Lower lobe of right lung (tissue), 2 donors: Measurements from ENCODE around the gene MYOCD. TPM values are rescaled to one million over a fixed set of nuclear protein-coding genes. Genes with fewer than 3 reads are reported as not detected.

Experiments used
- ATAC-seq, 2 donors: fragments of 200-7000 bp; cut with Tn5 transposase; one replicate each; pipeline ENCODE4 v1.9.1; 2020 to 2022; ENCODE audit warnings: mild to moderate bottlenecking in 2 of 2, moderate library complexity in 2 of 2
- DNase-seq: peaks from one replicate; pipeline ENCODE4 v3.0.0-alpha.2; 2020
- H3K27ac ChIP-seq: fragments of 200-600 bp; one replicate; pipeline ENCODE4 v1.8.0; 2022
- H3K27me3 ChIP-seq: fragments of 200-600 bp; one replicate; pipeline ENCODE4 v1.8.0; 2022; ENCODE audit warnings: low read depth
- H3K36me3 ChIP-seq: fragments of 200-600 bp; one replicate; pipeline ENCODE4 v1.8.0; 2022; ENCODE audit warnings: mild to moderate bottlenecking
- H3K4me1 ChIP-seq: fragments of 200-600 bp; one replicate; pipeline ENCODE4 v1.8.0; 2022
- H3K4me3 ChIP-seq: fragments of 200-600 bp; one replicate; pipeline ENCODE4 v1.8.0; 2022; ENCODE audit warnings: mild to moderate bottlenecking
- H3K9me3 ChIP-seq: fragments of 200-600 bp; one replicate; pipeline ENCODE4 v1.8.0; 2022
- CTCF ChIP-seq: fragments of 200-600 bp; IDR thresholded peaks from one replicate; pipeline ENCODE4 v1.8.0; 2022; ENCODE audit warnings: antibody characterized with exemption, mild to moderate bottlenecking
- intact Hi-C: fragments of 100-400 bp; cut with DNase I; formaldehyde crosslinking; loops from one replicate; pipeline ENCODE4 v1.11.0; 2022
- total RNA-seq: library from RNA; stranded (reverse); fragmentation: NEBNext Ultra II Directional; extraction: Animal tissue kit (Norgen Biotek cat#: 25700); gene quantifications from one replicate; pipeline ENCODE4 v1.2.1, GENCODE V29; 2021
- donor health status: DM: no; HTN: yes; CAD: no; lungs with severe emphysema.

MYOCD gene
- total RNA-seq, 1 donor from 2014 or later: 3.6 TPM

- no peaks in the 10 kb centered on the region for H3K36me3 ChIP-seq
- ATAC-seq (no peak), DNase-seq (no peak)
- no peaks in the 10 kb centered on the region for H3K27me3 ChIP-seq
- H3K4me3 ChIP-seq: no peak overlapping the region
- intact Hi-C loops: no loop called here
- peaks cover 15% of the 10 kb centered on the region for H3K4me1 ChIP-seq
- TF ChIP-seq CTCF: no peak
- H3K9me3 ChIP-seq: no peaks in the 10 kb centered on the region
- no peak overlapping the region for H3K27ac ChIP-seq
Measured at GRCh38 chr17:12727076-12727760, 61.5 kb downstream of the MYOCD start.

GRCh38 chr17:12727881-12728280 is 62.2 kb downstream of the MYOCD start:
- intact Hi-C loops: no loop called here
- Histone ChIP-seq H3K9me3 (no peaks in the 10 kb centered on the region), H3K27me3 (no peaks in the 10 kb centered on the region), H3K4me3 (no peak overlapping the region), H3K4me1 (peaks cover 15% of the 10 kb centered on the region), H3K27ac (no peak overlapping the region), H3K36me3 (no peaks in the 10 kb centered on the region)
- no peak for TF ChIP-seq CTCF
- ATAC-seq (no peak), DNase-seq (no peak)

DNA sequence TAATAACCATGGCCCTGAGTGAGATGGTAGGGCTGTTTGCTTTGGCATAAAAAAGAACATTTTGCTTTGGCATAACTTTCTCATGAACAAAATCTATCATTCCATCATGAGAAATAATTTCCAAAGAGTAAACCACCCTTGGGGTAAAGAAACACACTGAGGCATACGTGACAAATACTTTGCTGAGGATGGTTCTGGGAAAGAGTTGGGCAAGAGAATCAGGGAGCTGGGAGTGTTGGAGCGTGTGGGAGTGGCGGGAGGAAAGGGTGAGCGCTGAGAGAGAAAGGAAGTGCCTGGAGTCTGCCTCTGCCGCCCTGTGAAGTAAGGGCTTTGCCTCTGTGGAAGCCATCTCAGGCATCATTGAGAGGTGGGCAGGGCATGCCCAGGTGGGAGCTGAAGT is 63.4 kb downstream of the MYOCD start:
- Histone ChIP-seq H3K27me3 (no peaks in the 10 kb centered on the region), H3K9me3 (no peaks in the 10 kb centered on the region), H3K27ac (no peak overlapping the region), H3K36me3 (no peaks in the 10 kb centered on the region), H3K4me1 (peaks cover 15% of the 10 kb centered on the region), H3K4me3 (no peak overlapping the region)
- no peak for TF ChIP-seq CTCF
- ATAC-seq (no peak), DNase-seq (no peak)
- intact Hi-C loops: no loop called here

GRCh38 chr17:12730421-12730820 is 64.7 kb downstream of the MYOCD start:
- TF ChIP-seq CTCF: no peak
- intact Hi-C loops: no loop called here
- Histone ChIP-seq H3K4me1 (peaks cover 15% of the 10 kb centered on the region), H3K36me3 (no peaks in the 10 kb centered on the region), H3K4me3 (no peak overlapping the region), H3K27me3 (no peaks in the 10 kb centered on the region), H3K9me3 (no peaks in the 10 kb centered on the region), H3K27ac (no peak overlapping the region)
- DNase-seq: no peak
- ATAC-seq: no peak

DNA sequence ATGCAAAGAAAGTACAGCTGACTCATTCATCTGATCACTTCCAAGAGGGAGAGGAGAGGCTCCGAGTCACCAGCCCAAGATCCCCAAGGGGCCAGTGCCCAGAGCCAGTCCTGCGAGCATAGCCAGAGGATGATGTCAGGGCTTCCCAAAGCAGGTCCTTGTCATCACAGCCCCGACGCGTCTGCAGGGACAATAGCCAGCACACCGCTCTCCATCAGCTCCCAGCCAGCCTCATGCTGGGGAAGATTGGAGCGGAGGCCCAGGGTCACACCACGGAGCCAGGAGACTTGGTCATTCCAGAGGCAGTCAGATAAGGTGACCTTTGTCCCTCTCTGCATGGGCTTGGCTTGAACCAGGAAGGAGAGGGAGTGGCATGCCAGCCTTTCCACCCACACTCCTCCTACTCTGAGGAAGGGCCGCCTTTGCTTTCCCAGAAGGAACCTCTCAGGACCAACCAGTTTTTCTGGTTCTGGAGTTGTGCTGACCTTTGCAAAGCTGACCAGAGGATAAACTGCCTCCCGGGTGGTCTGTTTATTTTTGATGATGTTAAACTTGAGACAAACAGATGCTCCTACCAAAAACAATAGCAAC is 65.3 kb downstream of the MYOCD start:
- H3K27me3 ChIP-seq: no peaks in the 10 kb centered on the region
- intact Hi-C loops: no loop called here

More for the DNA sequence above, 65.3 kb downstream of the MYOCD start:
- H3K36me3 ChIP-seq: no peaks in the 10 kb centered on the region
- no peaks in the 10 kb centered on the region for H3K9me3 ChIP-seq
- no peak for TF ChIP-seq CTCF
- peak; percentile 63 for DNase-seq
- ATAC-seq: peak; percentile 92 to 93
- H3K4me1 ChIP-seq: peaks cover 15% of the 10 kb centered on the region
- no peak overlapping the region for H3K4me3 ChIP-seq
- no peak overlapping the region for H3K27ac ChIP-seq
